ENCODE data around the gene GFPT2.

DNA sequence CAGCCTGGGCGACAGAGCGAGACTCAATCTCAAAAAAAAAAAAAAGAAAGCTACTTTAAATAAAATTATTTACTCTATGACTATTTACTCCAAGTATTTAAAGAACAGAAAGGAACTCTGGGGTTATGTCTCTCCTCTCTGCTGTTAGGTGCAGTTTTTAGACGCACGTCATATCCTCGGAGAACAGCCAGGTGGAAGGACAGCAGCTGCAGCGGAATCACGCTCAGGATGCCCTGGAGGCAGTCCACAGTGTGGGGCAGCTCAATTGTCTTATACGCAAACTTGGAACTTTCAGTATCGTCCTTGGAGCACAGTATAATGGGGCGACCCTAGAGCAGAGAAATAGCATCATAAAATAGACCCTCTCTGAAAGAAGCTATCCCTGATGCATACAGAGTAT lies 50.9 kb downstream of the GFPT2 start:
- TF ChIP-seq, protein P1, sequence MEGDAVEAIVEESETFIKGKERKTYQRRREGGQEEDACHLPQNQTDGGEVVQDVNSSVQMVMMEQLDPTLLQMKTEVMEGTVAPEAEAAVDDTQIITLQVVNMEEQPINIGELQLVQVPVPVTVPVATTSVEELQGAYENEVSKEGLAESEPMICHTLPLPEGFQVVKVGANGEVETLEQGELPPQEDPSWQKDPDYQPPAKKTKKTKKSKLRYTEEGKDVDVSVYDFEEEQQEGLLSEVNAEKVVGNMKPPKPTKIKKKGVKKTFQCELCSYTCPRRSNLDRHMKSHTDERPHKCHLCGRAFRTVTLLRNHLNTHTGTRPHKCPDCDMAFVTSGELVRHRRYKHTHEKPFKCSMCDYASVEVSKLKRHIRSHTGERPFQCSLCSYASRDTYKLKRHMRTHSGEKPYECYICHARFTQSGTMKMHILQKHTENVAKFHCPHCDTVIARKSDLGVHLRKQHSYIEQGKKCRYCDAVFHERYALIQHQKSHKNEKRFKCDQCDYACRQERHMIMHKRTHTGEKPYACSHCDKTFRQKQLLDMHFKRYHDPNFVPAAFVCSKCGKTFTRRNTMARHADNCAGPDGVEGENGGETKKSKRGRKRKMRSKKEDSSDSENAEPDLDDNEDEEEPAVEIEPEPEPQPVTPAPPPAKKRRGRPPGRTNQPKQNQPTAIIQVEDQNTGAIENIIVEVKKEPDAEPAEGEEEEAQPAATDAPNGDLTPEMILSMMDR (IDR thresholded peaks at IDR 0.05; ENCODE audit: control extremely low read depth in 1 of 3, insufficient read depth in 1 of 3, low read depth in 1 of 3, low read length in 3 of 3) = no peak
- TF ChIP-seq EZH2 (IDR thresholded peaks at IDR 0.05; ENCODE audit: low read depth, low read length, severe bottlenecking) = no peak
- no peak for TF ChIP-seq CHD2 (IDR thresholded peaks at IDR 0.05; ENCODE audit: low read length)
- TF ChIP-seq SP1 (IDR thresholded peaks at IDR 0.05; ENCODE audit: low read depth, low read length) = no peak
- no peak for TF ChIP-seq GABPA (IDR thresholded peaks at IDR 0.05; ENCODE audit: borderline replicate concordance, insufficient read depth, low read length)
- no peak for TF ChIP-seq JUN (IDR thresholded peaks at IDR 0.05; ENCODE audit: low read depth, low read length)
- TF ChIP-seq POLR2A (IDR thresholded peaks at IDR 0.05; ENCODE audit: control extremely low read depth in 1 of 2, low read depth in 2 of 2, low read length in 2 of 2) = no peak
- TF ChIP-seq, protein P2, sequence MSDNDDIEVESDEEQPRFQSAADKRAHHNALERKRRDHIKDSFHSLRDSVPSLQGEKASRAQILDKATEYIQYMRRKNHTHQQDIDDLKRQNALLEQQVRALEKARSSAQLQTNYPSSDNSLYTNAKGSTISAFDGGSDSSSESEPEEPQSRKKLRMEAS (IDR thresholded peaks at IDR 0.05) = no peak
- TF ChIP-seq CBX8 (IDR thresholded peaks at IDR 0.05; ENCODE audit: borderline replicate concordance, low read depth, low read length) = no peak

Data from H1 (cell line).